ENCODE results near the gene STRIP1. TPM values are rescaled to one million over a fixed set of nuclear protein-coding genes. Genes with fewer than 3 reads are reported as not detected.

STRIP1 gene
- total and polyA plus RNA-seq, 10 of the 15 experiments (the other 5 are each of a cell fraction or from before 2014, with no cell fraction given), result 6.3 to 26.6 (median 18.0) TPM

DNA sequence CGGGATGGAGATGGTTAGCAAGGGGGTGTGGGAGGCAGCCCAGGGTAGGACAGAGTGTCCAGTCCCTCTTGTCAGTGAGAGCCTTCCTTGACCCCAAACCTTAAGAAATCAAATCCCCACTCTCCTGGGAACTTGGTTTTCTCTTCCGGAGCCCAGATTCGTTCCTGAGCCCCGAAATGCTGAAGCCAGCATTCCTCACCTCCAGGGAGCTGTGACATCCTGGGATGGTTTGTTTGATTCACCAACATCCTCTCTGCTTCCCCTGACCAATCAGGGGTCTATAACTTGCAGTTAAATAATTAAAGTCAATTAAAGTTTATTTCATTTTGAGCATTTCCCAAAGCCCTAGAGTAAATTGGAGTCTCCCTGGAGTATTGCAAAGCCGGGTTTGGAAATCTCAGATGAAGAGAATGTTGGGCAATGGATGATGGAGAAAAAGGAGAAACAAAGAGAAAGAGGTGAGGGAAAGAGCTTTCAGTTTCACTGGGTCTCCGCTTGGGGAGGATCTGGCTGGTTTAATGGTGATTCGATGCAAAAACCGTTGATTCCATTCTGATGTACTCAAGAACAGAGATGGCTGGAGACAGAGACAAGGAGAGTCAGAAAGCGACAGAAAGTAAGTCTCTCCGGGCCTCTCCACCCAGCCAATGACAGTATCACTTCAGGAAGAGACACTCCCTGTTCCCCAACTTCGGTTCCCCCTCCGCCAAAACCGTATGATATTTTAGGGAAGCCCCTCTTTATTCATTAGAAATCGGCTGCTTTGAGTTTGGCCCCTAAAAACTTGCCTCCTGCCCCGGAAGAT lies 48.8 kb downstream of the STRIP1 start:
- ChIA-PET CTCF (no interaction called here), RAD21 (ENCODE audit: unreplicated experiment) (no interaction called here), POLR2A (no interaction called here), SMC1A (ENCODE audit: uncharacterized antibody, unreplicated experiment) (no interaction called here)
- peaks cover 5% of the 10 kb centered on the region; the same call in 1 of the 2 replicates for H3K4me1 ChIP-seq (ENCODE audit: control insufficient read depth, insufficient read depth, low read length)
- H3K36me3 ChIP-seq (ENCODE audit: control insufficient read depth in 2 of 2, insufficient read depth in 2 of 2, low read length in 1 of 2), result no peaks in the 10 kb centered on the region
- peaks cover 0 to 8% of the 10 kb centered on the region in 2 experiments; a peak in 2 of 4 replicates for H3K27me3 ChIP-seq (replicated peaks in 1 of 2; ENCODE audit: control insufficient read depth in 2 of 2, insufficient read depth in 2 of 2, low read length in 1 of 2)
- no TSS peak for BruUV-seq (replicated peaks)
- H3K9ac ChIP-seq (ENCODE audit: control insufficient read depth, insufficient read depth, low read length), result no peak overlapping the region; the same call in 1 of the 2 replicates
- no peak for ATAC-seq
- no peak for FAIRE-seq
- in situ Hi-C loops (cut with MboI), result no loop called here
- 19% methylated on average over 15 of the region's 15 CpGs for WGBS (ENCODE audit: insufficient coverage, insufficient replicate concordance, low lambda C conversion rate, missing lambda C conversion rate)
- peak overlapping the region; percentile 65 for H3K4me2 ChIP-seq (ENCODE audit: control insufficient read depth, insufficient read depth)
- TF ChIP-seq HCFC1 (IDR thresholded peaks at IDR 0.05; ENCODE audit: low read length) (no peak), ZZZ3 (IDR thresholded peaks at IDR 0.05; ENCODE audit: control insufficient read depth, insufficient read length, low read depth) (no peak), BRCA1 (IDR thresholded peaks at IDR 0.05; ENCODE audit: low read depth, low read length) (no peak), YBX1 (IDR thresholded peaks at IDR 0.05) (no peak), KAT2A (conservative IDR thresholded peaks at IDR 0.05; ENCODE audit: control insufficient read depth, low read depth, low read length) (no peak), RFX5 (IDR thresholded peaks at IDR 0.05; ENCODE audit: low read depth, low read length) (no peak), BMI1 (IDR thresholded peaks at IDR 0.05; ENCODE audit: borderline replicate concordance) (no peak), NFYA (IDR thresholded peaks at IDR 0.05; ENCODE audit: borderline replicate concordance, low read depth, low read length) (no peak)
- TF ChIP-seq, protein P1, sequence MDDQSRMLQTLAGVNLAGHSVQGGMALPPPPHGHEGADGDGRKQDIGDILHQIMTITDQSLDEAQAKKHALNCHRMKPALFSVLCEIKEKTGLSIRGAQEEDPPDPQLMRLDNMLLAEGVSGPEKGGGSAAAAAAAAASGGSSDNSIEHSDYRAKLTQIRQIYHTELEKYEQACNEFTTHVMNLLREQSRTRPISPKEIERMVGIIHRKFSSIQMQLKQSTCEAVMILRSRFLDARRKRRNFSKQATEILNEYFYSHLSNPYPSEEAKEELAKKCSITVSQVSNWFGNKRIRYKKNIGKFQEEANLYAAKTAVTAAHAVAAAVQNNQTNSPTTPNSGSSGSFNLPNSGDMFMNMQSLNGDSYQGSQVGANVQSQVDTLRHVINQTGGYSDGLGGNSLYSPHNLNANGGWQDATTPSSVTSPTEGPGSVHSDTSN (IDR thresholded peaks at IDR 0.05; ENCODE audit: insufficient replicate concordance, low read depth, low read length), result no peak
- TF ChIP-seq, protein P2, sequence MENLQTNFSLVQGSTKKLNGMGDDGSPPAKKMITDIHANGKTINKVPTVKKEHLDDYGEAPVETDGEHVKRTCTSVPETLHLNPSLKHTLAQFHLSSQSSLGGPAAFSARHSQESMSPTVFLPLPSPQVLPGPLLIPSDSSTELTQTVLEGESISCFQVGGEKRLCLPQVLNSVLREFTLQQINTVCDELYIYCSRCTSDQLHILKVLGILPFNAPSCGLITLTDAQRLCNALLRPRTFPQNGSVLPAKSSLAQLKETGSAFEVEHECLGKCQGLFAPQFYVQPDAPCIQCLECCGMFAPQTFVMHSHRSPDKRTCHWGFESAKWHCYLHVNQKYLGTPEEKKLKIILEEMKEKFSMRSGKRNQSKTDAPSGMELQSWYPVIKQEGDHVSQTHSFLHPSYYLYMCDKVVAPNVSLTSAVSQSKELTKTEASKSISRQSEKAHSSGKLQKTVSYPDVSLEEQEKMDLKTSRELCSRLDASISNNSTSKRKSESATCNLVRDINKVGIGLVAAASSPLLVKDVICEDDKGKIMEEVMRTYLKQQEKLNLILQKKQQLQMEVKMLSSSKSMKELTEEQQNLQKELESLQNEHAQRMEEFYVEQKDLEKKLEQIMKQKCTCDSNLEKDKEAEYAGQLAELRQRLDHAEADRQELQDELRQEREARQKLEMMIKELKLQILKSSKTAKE (IDR thresholded peaks at IDR 0.05; ENCODE audit: low read depth, poor library complexity, severe bottlenecking), result no peak
- no peaks in the 10 kb centered on the region for H3K9me3 ChIP-seq (replicated peaks; ENCODE audit: control insufficient read depth, insufficient read depth, low read length)
- no peaks in the 10 kb centered on the region for H3K79me2 ChIP-seq (ENCODE audit: control insufficient read depth, insufficient read depth, low read length)
- no peak overlapping the region for H3K27ac ChIP-seq (ENCODE audit: control insufficient read depth, insufficient read depth)
- intact Hi-C loops (cut with micrococcal nuclease; ENCODE audit: unreplicated experiment), result loop anchor here (10.0 kb wide), 1 partner anchor 382 kb away; no protein-coding TSS in a partner anchor
- peak overlapping the region; percentile 65 for H3K4me3 ChIP-seq
- H4K20me1 ChIP-seq (ENCODE audit: control insufficient read depth, insufficient read depth), result no peaks in the 10 kb centered on the region
- no peak for DNase-seq (ENCODE audit: low read depth, low spot score)
- H2AFZ ChIP-seq (ENCODE audit: control insufficient read depth, low read depth, low read length), result peak overlapping the region; percentile 54
